GM10248 (cell line): ENCODE data around the gene ZNF470.
A peak's percentile ranks its signal among the peaks of the same experiment; 100 is the strongest.

ENCODE experiments used
- CTCF ChIA-PET: fragments of 300-600 bp; sonication (Branson Sonifier 250); formaldehyde crosslinking; extraction: SDS; loops from one replicate; lab custom pipeline; 2021; ENCODE audit warnings: antibody characterized with exemption; lab: Yijun Ruan, JAX
- POLR2A ChIA-PET: fragments of 350-650 bp; sonication (Branson Sonifier 250); formaldehyde crosslinking; extraction: SDS; loops from one replicate; lab custom pipeline; 2020; ENCODE audit warnings: antibody characterized with exemption; lab: Yijun Ruan, JAX
- DNase-seq: peaks from one replicate; pipeline ENCODE4 v3.0.0; 2012; ENCODE audit errors: extremely low spot score
- CTCF ChIP-seq: IDR thresholded peaks from 2 replicates; pipeline ENCODE4 v1.5.1; 2012; ENCODE audit warnings: mild to moderate bottlenecking, low read depth; ENCODE audit errors: extremely low read depth, missing control alignments, control extremely low read depth

Gene ZNF470

GRCh38 chr19:56567274-56568120, at the start of gene ZNF470:
Gene ZNF470, plus strand, starts transcription at chr19:56567468. Its CDS starts 2,844 bp downstream, at chr19:56570312.
- DNase-seq, result peak; percentile 96
- ChIA-PET CTCF (no interaction called here), POLR2A (no interaction called here)
- no peak for TF ChIP-seq CTCF

GRCh38 chr19:56525214-56525860, 41.9 kb upstream of the ZNF470 start:
- no peak for DNase-seq
- CTCF ChIA-PET, result no interaction called here
- POLR2A ChIA-PET, result no interaction called here
- no peak for TF ChIP-seq CTCF

- no peak for DNase-seq
- no peak for TF ChIP-seq CTCF
- POLR2A ChIA-PET, result no interaction called here
- CTCF ChIA-PET, result interaction anchor here (1.2 kb wide), 1 partner anchor 284 kb away, joined by 3 read pairs; no protein-coding TSS in a partner anchor
Observed at GRCh38 chr19:56537442-56537841, 29.8 kb upstream of the ZNF470 start.

GRCh38 chr19:56538254-56538760, 29.0 kb upstream of the ZNF470 start:
- no peak for TF ChIP-seq CTCF
- CTCF ChIA-PET, result no interaction called here
- POLR2A ChIA-PET, result no interaction called here
- DNase-seq, result peak; percentile 86

GRCh38 chr19:56538761-56539263, 28.5 kb upstream of the ZNF470 start, which contains the start of gene ZFP28:
Gene ZFP28, plus strand, starts transcription at chr19:56538948. Its CDS starts 71 bp downstream, at chr19:56539019.
- POLR2A ChIA-PET, result no interaction called here
- DNase-seq, result no peak
- CTCF ChIA-PET, result no interaction called here
- TF ChIP-seq CTCF, result no peak

GRCh38 chr19:56543776-56544175, 23.5 kb upstream of the ZNF470 start:
- DNase-seq, result no peak
- CTCF ChIA-PET, result interaction anchor here (1.8 kb wide), 1 partner anchor 11 kb away, joined by 4 read pairs; no protein-coding TSS in a partner anchor
- no peak for TF ChIP-seq CTCF
- POLR2A ChIA-PET, result no interaction called here
